OCI-M2 (cell line): Measurements from ENCODE around the gene NARS2.
"Not testable (repeated sequence)": the region's sequence is repeated elsewhere in the genome, so short reads cannot be mapped to it uniquely, and the experiment has no call there.

Experiments used
- DNase-seq: peaks from one replicate; lab custom pipeline; 2025; ENCODE audit not compliant: unreplicated experiment; lab: John Stamatoyannopoulos, UW

Gene NARS2

GRCh38 chr11:78547931-78548705 is 26.5 kb downstream of the NARS2 start:
- DNase-seq = no peak

- DNase-seq = no peak
Measured at GRCh38 chr11:78542007-78542406, 32.7 kb downstream of the NARS2 start.

GRCh38 chr11:78541537-78541936 is 33.1 kb downstream of the NARS2 start:
- no peak for DNase-seq

- no peak for DNase-seq
Measured at GRCh38 chr11:78540256-78540655, 34.4 kb downstream of the NARS2 start.

- DNase-seq = no peak
Measured at GRCh38 chr11:78539506-78539905, 35.2 kb downstream of the NARS2 start.

GRCh38 chr11:78536933-78537332 is 37.7 kb downstream of the NARS2 start:
- DNase-seq = no peak

- no peak for DNase-seq
Measured at GRCh38 chr11:78535920-78536319, 38.7 kb downstream of the NARS2 start.

GRCh38 chr11:78535027-78535426 is 39.6 kb downstream of the NARS2 start:
- DNase-seq = no peak

- DNase-seq = no peak
Measured at GRCh38 chr11:78533399-78533798, 41.3 kb downstream of the NARS2 start.

GRCh38 chr11:78532991-78533390 is 41.7 kb downstream of the NARS2 start:
- DNase-seq = no peak

- no peak for DNase-seq
Measured at GRCh38 chr11:78526497-78527146, 48.0 kb downstream of the NARS2 start.

- DNase-seq = no peak
Measured at GRCh38 chr11:78525720-78526119, 48.9 kb downstream of the NARS2 start.

GRCh38 chr11:78520230-78520629 is 54.4 kb downstream of the NARS2 start:
- no peak for DNase-seq

- DNase-seq = no peak
Measured at GRCh38 chr11:78516281-78516680, 58.4 kb downstream of the NARS2 start.

- DNase-seq = no peak
Measured at GRCh38 chr11:78514922-78515502, 59.7 kb downstream of the NARS2 start.

- DNase-seq = not testable (repeated sequence)
Measured at GRCh38 chr11:78513085-78513484, 61.6 kb downstream of the NARS2 start.

- DNase-seq = no peak
Measured at GRCh38 chr11:78510597-78510996, 64.1 kb downstream of the NARS2 start.

- DNase-seq = no peak
Measured at GRCh38 chr11:78510025-78510596, 64.6 kb downstream of the NARS2 start.

GRCh38 chr11:78504708-78505107 is 70.0 kb downstream of the NARS2 start:
- no peak for DNase-seq

GRCh38 chr11:78504181-78504580 is 70.5 kb downstream of the NARS2 start:
- no peak for DNase-seq

GRCh38 chr11:78499971-78500370 is 74.7 kb downstream of the NARS2 start:
- DNase-seq = no peak

- DNase-seq = no peak
Measured at GRCh38 chr11:78497293-78497692, 77.4 kb downstream of the NARS2 start.
